HG03378 (cell line): ENCODE results near the gene CAMKMT.
A peak's percentile ranks its signal among the peaks of the same experiment; 100 is the strongest.

Experiments used
- ATAC-seq: cut with Tn5 transposase; IDR thresholded peaks from one replicate; pipeline ENCODE4 v1.9.1; 2021; ENCODE audit warnings: mild to moderate bottlenecking, moderate library complexity; ENCODE audit not compliant: unreplicated experiment

The CAMKMT gene

DNA sequence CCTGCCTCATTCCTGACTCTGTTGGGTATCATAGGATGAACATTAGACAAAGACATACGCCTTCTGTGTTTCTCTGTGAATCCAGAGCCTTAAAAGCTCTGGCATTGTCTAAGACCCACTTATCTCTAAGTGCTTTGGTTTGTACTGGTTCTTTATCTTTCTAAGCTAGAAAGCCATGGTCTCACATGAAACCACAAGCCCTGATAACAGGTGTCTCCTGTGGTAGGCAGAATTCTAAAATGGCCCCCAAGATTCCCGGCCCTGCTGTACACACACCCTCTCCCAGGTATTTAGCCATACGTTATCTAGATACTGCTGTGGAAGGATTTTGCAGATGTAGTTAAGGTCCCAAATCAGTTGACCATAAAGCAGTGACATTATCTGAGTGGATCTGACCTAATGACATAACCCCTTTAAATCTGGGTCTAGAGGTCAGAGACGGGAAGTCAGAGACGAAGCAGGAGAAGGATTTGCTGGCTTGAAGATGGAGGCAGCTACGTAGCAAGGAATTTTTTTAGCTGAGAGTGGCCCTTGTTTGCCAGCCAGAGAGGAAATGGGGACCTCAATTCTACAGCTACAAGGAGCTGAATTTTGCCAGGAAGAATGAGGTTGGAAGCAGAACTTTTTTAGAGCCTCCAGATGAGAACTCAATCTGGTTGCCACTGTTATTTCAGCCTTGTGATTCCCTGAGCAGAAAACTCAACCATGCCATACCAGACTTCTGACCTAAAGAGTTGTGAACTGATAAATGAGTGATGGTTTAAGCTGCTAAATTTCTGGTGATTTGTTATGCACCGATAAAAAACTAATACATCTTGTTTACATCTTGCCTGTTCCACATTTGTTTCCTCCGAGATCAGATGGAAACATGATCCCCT is 186.7 kb downstream of the CAMKMT start:
- ATAC-seq: no peak

DNA sequence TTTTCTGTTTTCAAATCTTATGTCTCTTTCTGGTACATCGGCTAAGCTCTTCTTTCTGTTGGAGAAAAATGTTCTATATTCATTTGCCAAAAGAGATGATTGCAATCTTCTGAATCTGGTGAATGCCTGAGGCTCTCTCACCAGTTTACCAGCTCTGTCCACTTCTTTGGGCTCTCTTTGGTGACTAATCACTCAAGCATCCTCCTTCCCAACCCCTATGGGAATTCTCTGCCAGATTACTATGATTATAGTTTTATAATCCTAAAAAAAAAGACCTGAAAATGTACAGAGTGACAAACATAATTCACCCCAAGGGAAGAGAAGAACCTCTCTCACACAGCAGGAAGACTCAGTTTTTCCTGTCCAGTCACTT is 187.3 kb downstream of the CAMKMT start:
- ATAC-seq: no peak

DNA sequence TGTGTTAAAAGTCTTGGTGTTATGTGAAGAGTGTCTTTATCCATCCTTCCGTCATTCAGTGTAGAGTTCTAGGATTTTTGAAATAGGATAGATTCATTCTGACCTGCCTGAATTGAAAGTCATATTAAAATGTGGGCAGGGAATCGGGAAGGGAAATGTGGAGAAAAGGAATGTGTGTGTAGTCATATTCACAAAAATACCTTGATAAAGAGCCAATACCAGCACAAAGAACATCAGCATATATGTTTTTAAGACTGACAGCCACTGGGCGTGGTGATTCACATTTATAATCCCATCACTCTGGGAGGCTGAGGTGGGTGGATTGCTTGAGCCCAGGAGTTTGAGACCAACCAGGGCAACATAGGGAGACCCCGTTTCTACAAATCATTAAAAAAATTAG is 188.1 kb downstream of the CAMKMT start:
- ATAC-seq: no peak

DNA sequence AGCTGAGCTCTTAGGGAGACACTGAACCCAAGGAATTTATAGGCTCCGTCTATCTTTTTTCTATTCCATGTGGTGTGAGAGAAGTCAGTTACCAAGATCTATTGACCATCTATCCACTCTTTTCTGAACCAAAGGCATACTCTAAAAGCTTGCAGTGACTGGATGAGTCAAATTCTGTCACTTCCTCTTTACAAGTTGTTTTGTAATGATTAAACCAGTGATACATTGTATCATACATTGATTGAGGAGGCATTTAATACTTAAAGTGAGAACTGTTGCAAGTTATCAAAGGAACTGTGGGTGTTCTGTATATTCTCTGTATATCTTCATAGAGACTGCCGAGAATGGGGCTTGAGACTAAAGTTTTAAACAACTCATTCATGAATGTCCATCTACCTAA is 188.8 kb downstream of the CAMKMT start:
- no peak for ATAC-seq

DNA sequence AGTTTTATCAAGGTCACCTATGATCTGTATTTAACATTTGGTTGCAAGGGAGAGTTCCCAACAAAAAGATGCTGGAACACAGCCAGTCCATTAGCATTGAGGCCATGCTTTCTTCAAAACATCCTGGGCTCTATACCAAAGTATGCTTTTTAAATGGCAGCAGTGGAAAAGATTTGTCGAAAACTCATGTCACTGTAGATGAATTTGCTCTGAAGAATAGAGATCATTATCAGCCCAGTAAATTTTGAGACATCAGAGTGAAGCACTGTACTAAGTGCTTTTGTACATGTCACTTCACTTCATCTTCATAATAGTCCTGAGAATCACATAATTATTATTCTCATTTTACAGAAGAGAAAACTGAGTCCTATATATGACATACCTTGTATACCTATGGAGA is 189.8 kb downstream of the CAMKMT start:
- ATAC-seq: no peak

DNA sequence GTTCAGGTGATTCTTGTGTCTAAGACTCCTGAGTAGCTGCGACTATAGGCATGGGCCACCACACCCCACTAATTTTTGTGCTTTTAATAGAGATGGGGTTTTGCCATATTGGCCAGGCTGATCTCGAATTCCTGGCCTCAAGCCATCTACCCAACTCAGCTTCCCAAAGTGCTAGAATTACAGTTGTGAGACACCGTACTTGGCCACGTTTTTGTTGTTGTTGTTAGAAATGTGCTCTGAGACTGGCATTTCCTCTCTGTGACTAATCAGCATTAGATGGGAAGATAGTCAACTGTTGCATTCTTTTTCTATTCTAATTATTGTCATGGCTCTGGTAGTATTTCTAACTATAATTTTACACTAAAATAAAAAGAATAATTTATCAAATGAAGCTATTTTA is 191.7 kb downstream of the CAMKMT start:
- no peak for ATAC-seq

DNA sequence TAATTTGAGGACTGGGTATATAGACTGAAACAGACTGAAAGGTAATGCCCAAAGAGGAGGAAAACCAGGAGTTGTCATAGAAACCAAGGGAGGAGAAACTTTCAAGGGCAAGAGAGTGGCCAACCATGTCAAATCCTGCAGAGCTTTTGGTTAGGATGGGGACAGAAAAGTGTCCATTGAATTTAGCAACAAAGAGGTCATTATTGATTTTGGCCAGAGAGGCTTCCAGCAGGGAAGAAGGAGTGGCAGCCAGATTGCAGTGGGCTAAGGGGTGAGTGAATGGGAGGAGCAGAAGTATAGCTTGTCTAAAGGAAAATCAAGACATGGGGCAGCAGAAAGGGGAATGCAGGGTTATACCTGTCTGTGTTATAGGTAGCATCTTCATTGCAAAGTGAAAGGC is 194.0 kb downstream of the CAMKMT start:
- no peak for ATAC-seq

DNA sequence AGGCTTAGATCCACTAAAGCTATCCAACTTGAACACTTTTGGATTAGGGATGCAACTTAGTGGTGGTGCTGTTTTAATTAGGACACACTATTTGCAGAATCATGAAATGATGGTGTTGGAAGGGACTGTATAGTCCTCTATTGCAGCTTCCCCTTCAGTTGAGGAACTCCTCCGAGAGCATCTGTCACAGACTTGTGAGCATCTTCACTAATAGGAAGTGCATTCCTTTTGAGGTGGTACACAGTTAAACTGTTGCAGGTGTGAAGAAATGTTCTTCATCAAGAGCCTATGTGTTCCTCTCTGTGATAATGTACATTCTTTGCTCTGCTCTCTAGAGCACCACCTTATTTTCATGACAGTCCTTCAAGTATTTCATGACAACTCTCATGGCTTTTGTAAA is 197.4 kb downstream of the CAMKMT start:
- no peak for ATAC-seq

DNA sequence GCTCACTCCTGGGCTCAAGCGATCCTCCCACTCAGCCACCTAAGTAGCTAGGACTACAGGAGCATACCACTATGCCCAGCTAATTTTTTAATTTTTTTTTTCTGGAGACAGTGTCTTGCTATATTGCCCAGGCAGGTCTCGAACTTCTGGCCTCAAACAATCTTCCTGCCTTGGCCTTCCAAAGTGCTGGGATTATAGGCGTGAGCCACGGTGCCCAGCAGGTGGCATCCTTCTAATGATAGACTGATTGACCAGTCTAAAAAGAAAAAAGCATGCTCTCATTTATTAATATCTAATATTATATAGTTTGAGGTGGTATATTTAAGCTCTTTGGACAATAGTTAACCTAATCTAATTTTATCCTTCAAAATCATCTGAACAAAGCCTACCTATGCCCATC is 198.6 kb downstream of the CAMKMT start:
- no peak for ATAC-seq

DNA sequence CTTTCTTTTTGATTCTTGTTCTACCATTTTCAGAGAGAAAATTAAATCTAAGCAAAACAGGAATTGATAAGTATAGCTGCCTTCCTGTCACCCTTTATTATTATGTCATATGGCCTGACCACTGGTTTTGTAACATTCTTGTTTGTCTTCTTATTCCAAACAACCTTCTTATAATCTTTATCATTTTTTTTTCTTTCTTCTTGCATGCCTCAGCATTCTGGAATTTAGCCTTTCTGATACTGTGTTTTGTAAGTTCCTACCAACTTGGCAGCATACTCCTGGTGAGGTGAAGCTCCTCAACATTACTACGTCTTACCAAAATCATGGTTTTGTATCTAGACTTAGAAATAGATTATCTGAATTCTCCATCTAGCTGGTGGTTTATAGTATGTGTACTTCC is 199.2 kb downstream of the CAMKMT start:
- no peak for ATAC-seq

DNA sequence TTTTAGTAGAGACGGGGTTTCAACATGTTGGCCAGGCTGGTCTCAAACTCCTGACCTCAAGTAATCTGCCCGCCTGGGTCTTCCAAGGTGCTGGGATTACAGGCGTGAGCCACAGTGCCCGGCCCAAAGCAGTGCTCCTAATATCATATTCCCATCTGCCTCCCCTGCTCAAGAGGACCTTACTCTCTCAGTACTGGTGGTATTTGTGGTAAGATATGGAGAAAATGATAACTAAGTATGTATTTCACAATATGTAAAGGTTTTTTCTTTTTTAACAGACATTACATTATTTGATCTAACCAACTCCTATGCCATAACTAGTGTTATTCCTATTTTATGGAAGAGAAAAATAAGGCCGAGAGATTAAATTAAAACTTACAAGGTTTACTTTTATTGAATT is 201.0 kb downstream of the CAMKMT start:
- ATAC-seq: no peak

DNA sequence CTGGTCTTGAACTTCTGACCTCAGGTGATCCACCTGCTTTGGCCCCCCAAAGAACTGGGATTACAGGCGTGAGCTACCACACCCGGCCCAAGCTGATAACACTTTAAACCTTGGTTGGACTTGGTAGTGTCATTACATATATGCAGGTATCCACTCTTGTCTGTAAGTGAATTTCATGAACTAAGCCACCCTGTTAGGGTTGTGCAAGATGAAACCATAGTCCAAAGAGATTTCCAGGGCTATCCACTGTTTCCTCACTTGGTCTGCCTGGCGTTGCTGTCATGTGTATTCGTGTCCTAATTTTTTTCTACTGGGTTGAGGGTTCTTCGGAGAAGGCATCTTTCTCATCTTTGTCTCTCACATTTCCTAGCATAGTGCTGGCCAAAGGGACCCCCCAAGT is 203.0 kb downstream of the CAMKMT start:
- ATAC-seq: no peak

DNA sequence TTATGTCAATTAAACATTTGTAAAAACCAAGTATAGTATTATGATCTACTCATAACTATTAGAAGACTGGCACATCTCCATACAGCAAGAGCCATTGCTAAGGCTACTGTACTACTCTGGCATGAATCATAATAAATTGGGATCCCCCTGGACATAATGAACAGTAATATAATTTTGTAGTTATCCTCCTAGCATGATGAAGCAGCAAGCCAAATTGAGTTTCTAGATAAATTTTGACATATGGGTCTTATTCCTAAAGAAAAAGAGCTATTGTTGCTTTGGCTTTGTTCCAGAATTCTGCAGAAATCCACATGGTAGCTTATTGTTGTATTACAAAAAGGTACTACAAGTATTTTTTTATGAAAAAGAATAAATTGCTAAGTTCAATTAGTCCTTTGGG is 204.3 kb downstream of the CAMKMT start:
- ATAC-seq: no peak

DNA sequence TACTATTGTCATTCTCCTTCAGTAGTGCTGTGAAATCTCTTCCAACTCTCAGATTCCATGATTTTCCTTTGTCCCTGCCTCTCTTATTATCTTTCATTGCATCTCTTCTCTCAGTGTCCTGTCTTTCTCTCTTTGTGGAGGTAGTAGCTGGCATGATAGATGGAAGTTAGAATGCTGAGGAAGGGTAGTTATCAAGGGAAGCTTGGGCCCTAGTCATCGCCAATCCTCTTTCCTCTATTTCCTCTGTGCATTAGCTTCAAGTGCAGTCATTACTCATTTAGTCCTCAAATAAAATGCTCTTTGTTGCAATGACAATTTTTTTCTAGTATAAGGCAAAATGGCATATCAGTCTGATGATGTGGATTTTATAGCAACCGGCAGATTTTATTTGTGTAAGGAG is 207.7 kb downstream of the CAMKMT start:
- ATAC-seq: no peak

DNA sequence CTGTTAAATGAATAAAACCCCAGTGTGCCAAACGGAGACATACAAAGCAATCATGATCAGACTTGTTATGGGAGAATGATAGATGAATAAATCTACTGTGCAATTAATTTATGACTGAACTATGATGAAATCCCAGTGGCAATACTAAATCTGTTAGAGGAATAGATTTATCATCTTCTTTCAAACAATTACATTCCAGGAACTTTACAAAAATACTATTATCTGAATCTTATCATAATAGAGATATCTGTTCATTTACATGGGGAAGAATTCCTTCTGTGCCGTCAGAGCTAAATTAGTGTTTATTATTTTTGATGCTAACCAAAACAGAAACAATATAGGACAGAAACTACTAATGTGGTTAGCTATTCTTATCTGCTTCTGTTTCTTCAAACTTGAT is 208.5 kb downstream of the CAMKMT start:
- no peak for ATAC-seq

DNA sequence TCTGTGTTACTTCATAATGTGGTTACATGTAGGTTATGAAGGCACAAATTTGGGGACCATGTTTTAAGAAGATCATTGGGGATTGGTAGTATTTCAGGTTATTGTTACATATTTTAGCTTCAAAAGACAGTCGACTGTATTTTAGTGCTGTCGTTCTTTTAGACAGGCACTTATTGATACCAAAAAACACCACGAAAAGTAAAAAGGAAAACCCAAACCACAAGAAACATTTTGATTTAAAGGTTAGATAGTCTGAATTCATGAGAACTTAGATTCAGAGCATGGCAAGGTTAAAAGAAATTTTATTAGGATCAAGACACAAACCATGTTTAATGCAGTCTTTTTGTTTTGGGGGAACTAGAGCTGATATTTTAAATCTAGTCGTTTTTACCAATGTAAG is 209.0 kb downstream of the CAMKMT start:
- no peak for ATAC-seq

DNA sequence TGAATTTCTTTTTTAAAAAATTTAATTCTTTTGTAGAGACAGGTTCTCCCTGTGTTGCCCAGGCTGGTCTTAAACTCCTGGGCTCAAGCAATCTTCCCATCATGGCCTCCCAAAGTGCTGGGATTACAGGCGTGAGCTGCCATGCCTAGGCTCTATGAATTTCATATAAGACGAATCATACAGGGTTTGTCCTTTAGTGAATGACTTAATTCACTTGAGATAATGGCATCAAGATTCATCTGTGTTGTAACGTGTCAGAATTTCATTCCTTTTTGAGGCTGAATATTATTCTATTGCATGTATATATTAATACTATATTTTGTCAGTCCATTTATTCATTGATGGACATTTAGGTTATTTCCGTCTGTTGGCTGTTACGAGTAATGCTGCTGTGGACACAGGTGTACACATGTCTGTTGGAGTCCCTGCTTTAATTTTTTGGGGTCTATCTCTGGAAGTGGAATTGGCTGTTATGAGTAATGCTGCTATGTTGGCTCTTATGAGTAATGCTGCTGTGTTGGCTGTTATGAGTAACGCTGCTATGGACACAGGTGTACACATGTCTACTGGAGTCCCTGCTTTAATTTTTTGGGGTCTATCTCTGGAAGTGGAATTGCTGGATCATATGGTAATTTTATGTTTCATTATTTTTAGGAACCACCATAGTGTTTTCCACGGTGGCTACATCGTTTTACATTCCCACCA is 210.6 kb downstream of the CAMKMT start:
- no peak for ATAC-seq

DNA sequence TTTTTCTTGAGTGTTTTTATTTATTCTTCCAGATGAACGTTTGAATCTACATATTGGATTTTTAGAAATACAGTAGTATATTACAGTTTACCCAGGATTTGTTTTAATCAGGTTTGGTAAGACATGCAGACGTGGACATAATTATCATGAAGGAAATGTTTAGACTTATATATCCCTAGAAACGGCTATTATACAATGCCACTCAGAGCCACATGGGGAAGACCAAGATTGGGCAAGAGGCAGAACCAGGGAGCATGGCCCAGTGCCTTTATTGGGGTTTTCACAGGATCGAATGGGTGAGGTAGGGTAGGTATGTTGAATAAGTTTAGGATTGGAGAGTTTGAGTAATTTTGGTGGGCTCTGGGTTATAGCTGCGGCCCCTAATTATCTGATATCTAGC is 212.2 kb downstream of the CAMKMT start:
- ATAC-seq: no peak

DNA sequence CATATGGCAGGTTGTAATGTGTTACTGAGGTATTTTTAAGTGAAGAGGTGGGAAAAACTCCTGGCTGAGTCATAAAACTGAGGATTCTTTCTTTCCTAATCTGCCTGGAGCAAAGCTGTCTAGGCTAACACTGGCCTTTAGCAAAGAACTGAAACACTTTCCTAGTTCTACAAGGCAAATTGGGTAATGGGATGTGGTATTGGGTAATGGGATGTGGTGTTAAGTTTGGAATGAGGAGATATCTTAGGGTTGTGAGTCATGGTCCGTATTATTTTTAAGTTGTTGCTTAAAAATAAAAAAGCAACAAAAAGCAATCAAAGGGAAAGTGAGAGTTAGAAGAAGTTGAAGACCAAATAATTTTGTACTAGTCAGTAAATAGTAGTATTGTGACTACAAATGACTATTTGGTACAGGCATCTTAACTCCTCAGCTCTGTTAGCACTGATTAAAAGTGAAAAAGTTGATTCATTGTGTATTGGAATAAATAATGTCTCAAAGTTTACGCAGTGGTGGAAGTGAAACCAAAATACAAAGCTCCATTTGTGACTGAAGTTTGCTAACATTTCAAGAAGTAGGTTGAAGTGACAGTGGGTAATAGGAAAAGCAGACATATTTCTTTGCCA is 216.8 kb downstream of the CAMKMT start:
- ATAC-seq: peak; percentile 48

DNA sequence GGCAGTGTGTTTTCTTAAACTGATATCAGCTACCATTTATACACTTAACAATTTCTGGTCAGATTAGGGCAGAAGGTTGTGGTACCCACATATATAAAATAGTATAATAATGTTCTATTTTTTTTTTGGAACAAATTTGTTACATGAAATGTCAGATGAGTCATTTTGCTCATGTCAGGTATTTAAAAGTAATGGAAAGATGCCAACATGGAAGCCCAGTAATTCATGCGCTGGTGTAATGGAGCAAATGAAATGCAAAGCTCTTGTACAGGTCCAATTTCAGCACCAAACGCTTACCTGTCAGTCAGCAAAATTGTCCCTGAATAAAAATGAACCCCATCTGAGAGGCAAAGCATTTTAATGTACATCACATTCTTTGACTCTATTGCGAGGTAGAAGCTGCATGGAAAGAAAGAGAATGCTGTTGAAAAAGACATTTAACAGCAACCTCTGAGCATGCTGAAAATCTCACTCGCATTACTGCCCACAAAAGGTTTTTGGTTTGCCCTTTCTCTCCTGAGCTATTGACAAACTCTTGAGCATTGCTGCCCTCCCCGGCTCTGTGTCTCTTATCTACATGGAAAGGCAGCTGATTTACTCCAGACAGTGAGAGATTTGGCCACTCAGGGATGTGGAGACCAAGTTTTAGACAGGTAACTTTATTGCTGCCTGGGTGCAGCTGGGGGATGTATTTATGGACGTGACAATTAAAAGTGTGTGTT is 217.5 kb downstream of the CAMKMT start:
- ATAC-seq: peak; percentile 19

DNA sequence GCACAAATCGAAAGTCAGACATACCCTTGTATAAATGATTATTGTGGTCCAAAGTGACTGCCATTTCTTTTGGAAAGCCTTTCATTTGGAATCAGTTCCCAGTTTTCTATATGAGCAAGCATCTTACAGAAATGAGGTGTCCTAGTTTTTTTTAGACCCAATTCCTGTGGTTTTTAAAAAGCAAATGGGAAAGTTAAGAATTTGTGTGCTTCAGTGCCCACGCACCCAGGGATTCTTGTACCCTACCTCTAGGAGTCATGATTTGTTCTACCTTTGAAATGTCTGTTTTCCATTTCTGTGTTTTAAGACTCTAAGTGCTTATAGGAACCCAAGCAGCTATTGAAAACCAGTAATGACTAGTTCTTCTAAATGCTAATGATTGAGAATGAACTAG is 218.1 kb downstream of the CAMKMT start:
- ATAC-seq: no peak
